Activated CD4-positive, alpha-beta memory T cell treated with anti-CD3 and anti-CD28 coated beads, Interleukin-2, amount 10 ng/mL, durations not matched to agents 7 days and 5 days (primary cell): ENCODE measurements around the gene PLEKHN1. TPM values are rescaled to one million over a fixed set of nuclear protein-coding genes. Genes with fewer than 3 reads are reported as not detected.

Source experiments
- CTCF ChIA-PET: fragments of 350-600 bp; sonication (Branson Sonifier 250); formaldehyde crosslinking; loops from one replicate; lab custom pipeline; 2021; ENCODE audit warnings: antibody characterized with exemption, inconsistent platforms; lab: Charles Lee
- POLR2A ChIA-PET: fragments of 350-600 bp; sonication (Branson Sonifier 250); formaldehyde crosslinking; loops from one replicate; lab custom pipeline; 2021; ENCODE audit warnings: antibody characterized with exemption; lab: Charles Lee
- DNase-seq: peaks from one replicate; pipeline ENCODE4 v3.0.0-alpha.2; 2020
- H3K27ac Mint-ChIP-seq: one replicate; pipeline ENCODE4 v1.8.0; 2021; ENCODE audit warnings: mild to moderate bottlenecking, mixed read lengths
- H3K27me3 Mint-ChIP-seq: one replicate; pipeline ENCODE4 v1.8.0; 2021; ENCODE audit warnings: mixed read lengths
- H3K36me3 Mint-ChIP-seq: one replicate; pipeline ENCODE4 v1.8.0; 2021; ENCODE audit warnings: low read depth, mixed read lengths
- H3K4me1 Mint-ChIP-seq: one replicate; pipeline ENCODE4 v1.8.0; 2021; ENCODE audit warnings: mixed read lengths
- H3K4me3 Mint-ChIP-seq: one replicate; pipeline ENCODE4 v1.8.0; 2021; ENCODE audit warnings: mild to moderate bottlenecking, mixed read lengths
- H3K9me3 Mint-ChIP-seq: one replicate; pipeline ENCODE4 v1.8.0; 2021; ENCODE audit warnings: mixed read lengths
- total RNA-seq, 2 experiments: library from RNA; stranded (reverse); gene quantifications; one replicate each; pipeline ENCODE4 v1.2.3, GENCODE V29; 2021

PLEKHN1 gene
- total RNA-seq, 2 experiments from 2014 or later: 7.6 to 8.2 TPM

GRCh38 chr1:953524-954320 lies 12.6 kb upstream of the PLEKHN1 start:
- ChIA-PET CTCF (no interaction called here), POLR2A (interaction anchor here (0.5 kb wide), 1 partner anchor 59 kb away, joined by 3 read pairs; no protein-coding TSS in a partner anchor)
- Mint-ChIP-seq H3K36me3 (peaks cover 45% of the 10 kb centered on the region), H3K4me3 (no peak overlapping the region), H3K9me3 (no peaks in the 10 kb centered on the region), H3K27ac (no peak overlapping the region), H3K27me3 (no peaks in the 10 kb centered on the region), H3K4me1 (peaks cover 19% of the 10 kb centered on the region)
- DNase-seq: no peak

DNA sequence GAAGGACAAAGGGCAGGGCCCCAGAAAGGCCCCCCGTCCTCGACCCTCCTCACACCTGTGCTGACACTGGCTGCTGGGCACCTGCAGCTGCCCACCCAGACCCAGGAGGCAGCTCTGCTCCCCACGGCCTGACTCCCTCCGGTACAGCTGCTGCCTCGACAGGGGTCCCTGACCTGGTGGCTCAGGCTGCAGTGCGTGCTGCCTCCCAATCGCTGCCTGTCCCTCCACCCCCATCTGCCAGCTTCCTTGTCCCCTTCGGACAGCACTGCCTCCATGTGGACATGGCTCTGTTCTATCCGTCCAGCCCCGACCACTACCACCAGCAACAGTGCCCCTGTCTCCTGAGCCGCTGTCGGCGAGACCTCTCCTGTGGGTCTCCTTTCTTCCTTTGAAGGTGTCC lies 11.4 kb upstream of the PLEKHN1 start:
- ChIA-PET POLR2A (interaction anchor here (0.7 kb wide), 1 partner anchor 166 kb away, joined by 3 read pairs; no protein-coding TSS in a partner anchor), CTCF (no interaction called here)
- H3K36me3 Mint-ChIP-seq: peaks cover 40% of the 10 kb centered on the region
- H3K4me1 Mint-ChIP-seq: peaks cover 23% of the 10 kb centered on the region
- H3K27ac Mint-ChIP-seq: no peak overlapping the region
- no peak for DNase-seq
- H3K9me3 Mint-ChIP-seq: no peaks in the 10 kb centered on the region
- no peak overlapping the region for H3K4me3 Mint-ChIP-seq
- H3K27me3 Mint-ChIP-seq: no peaks in the 10 kb centered on the region

GRCh38 chr1:955474-955873 lies 10.8 kb upstream of the PLEKHN1 start:
- peaks cover 34% of the 10 kb centered on the region for H3K36me3 Mint-ChIP-seq
- H3K9me3 Mint-ChIP-seq: no peaks in the 10 kb centered on the region
- no peaks in the 10 kb centered on the region for H3K27me3 Mint-ChIP-seq
- ChIA-PET CTCF (no interaction called here), POLR2A (no interaction called here)
- no peak overlapping the region for H3K4me3 Mint-ChIP-seq
- peaks cover 25% of the 10 kb centered on the region for H3K4me1 Mint-ChIP-seq
- no peak overlapping the region for H3K27ac Mint-ChIP-seq
- no peak for DNase-seq

DNA sequence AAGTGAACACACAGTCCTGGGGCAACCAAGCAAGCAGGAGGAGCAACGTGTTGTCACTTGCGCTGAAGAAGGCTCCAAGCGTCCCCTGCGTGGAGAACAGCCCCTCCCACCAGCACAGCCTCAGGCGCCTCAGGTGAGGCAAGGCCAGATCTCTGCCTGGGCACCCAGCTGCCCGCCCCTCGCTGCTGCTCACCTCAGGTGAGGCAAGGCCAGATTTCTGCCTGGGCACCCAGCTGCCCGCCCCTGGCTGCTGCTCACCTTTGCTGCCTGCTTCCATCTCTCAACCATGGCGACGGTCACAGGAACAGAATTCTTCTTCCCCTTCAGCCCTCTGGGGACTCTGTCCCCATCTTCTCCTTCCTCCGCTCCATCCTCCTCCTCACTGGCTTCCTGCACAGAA lies 9.6 kb upstream of the PLEKHN1 start:
- Mint-ChIP-seq H3K9me3 (no peaks in the 10 kb centered on the region), H3K36me3 (peaks cover 27% of the 10 kb centered on the region), H3K4me1 (peaks cover 27% of the 10 kb centered on the region), H3K27ac (no peak overlapping the region), H3K4me3 (no peak overlapping the region), H3K27me3 (no peaks in the 10 kb centered on the region)
- ChIA-PET CTCF (no interaction called here), POLR2A (no interaction called here)
- DNase-seq: no peak

- no peaks in the 10 kb centered on the region for H3K27me3 Mint-ChIP-seq
- H3K9me3 Mint-ChIP-seq: no peaks in the 10 kb centered on the region
- H3K4me1 Mint-ChIP-seq: peaks cover 32% of the 10 kb centered on the region
- peak within 1 kb of the TSS; percentile 82 for H3K4me3 Mint-ChIP-seq
- POLR2A ChIA-PET: interaction anchor here (0.8 to 1.5 kb wide), 8 partner anchors 8 to 440 kb away, joined by 3 to 12 read pairs (median 4); partner anchors contain the start of genes AURKAIP1, CCNL2, ISG15 and PLEKHN1
- CTCF ChIA-PET: interaction anchor here (1.3 to 1.4 kb wide), 2 partner anchors 17 to 26 kb away, joined by 4 to 7 read pairs; no protein-coding TSS in a partner anchor
- peak; percentile 96 for DNase-seq
- H3K27ac Mint-ChIP-seq: peak within 1 kb of the TSS; percentile 52
- H3K36me3 Mint-ChIP-seq: peaks cover 25% of the 10 kb centered on the region
Observed at GRCh38 chr1:958823-959730, 7.2 kb upstream of the PLEKHN1 start, which contains the start of gene NOC2L. TSS of gene NOC2L (minus strand) at chr1:959256. CDS start at chr1:959240, 16 bp downstream.

DNA sequence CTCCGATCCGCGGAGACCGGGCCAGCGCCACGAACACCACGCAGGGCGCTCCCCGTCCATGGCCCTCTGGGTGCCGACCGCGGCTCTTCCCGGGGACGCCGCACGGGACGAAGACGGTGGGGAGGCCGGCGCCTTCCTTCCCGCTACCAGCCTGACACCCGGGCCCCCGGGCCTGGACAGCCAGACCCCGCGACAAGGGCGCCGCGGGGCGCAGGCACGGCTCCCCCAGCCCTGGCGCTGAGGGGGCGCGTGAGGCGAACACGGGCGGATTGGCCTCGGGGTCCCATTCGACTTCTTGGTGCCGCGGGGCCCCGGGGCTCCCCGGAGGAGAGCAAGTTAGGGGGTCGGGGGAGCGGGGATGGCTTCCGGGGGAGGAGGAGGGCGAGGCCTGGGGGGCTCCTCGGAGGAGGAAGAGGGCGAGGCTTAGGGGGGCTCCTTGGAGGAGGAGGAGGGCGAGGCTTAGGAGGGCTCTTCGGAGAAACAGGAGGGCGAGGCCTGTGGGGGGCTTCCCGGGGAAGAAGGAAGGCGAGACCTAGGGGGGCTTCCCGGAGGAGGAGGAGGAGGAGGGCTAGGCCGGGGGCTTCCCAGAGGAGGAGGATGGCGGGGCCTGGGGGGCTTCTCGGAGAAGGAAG lies 6.4 kb upstream of the PLEKHN1 start:
- CTCF ChIA-PET: interaction anchor here (1.3 kb wide), 1 partner anchor 16 kb away, joined by 7 read pairs; no protein-coding TSS in a partner anchor
- Mint-ChIP-seq H3K36me3 (peaks cover 25% of the 10 kb centered on the region), H3K9me3 (no peaks in the 10 kb centered on the region), H3K4me1 (peaks cover 32% of the 10 kb centered on the region), H3K4me3 (peak overlapping the region; percentile 82), H3K27me3 (no peaks in the 10 kb centered on the region), H3K27ac (no peak overlapping the region)
- DNase-seq: no peak
- POLR2A ChIA-PET: interaction anchor here (0.8 to 1.5 kb wide), 6 partner anchors 7 to 415 kb away, joined by 3 to 12 read pairs (median 4); partner anchors contain the start of genes AURKAIP1, ISG15 and PLEKHN1

GRCh38 chr1:960363-961131 lies 5.7 kb upstream of the PLEKHN1 start, which contains the start of gene KLHL17:
TSS of gene KLHL17 (plus strand) at chr1:960584. CDS start at chr1:960694, 110 bp downstream.
- Mint-ChIP-seq H3K4me3 (peak within 1 kb of the TSS; percentile 82), H3K9me3 (no peaks in the 10 kb centered on the region), H3K36me3 (peaks cover 24% of the 10 kb centered on the region), H3K27me3 (no peaks in the 10 kb centered on the region), H3K27ac (peak within 1 kb of the TSS; percentile 47), H3K4me1 (peaks cover 36% of the 10 kb centered on the region)
- DNase-seq: peak; percentile 85
- ChIA-PET POLR2A (no interaction called here), CTCF (no interaction called here)

DNA sequence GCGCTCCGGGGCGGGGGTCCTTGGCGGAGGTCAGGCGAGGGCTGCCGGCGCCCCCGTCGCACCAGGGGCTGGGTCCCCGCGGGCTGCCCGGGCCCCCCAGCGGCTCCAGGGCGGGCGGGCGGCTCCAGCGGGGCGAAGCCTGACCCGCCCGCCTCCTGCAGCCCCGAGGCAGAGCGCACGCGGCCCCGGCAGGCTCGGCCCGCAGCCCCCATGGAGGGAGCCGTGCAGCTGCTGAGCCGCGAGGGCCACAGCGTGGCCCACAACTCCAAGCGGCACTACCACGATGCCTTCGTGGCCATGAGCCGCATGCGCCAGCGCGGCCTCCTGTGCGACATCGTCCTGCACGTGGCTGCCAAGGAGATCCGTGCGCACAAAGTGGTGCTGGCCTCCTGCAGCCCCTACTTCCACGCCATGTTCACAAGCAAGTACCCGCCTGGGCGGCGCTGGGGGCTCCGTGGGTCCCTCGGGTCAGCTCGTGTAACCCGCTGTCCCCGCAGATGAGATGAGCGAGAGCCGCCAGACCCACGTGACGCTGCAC lies 5.1 kb upstream of the PLEKHN1 start:
- CTCF ChIA-PET: no interaction called here
- peaks cover 41% of the 10 kb centered on the region for H3K4me1 Mint-ChIP-seq

DNA sequence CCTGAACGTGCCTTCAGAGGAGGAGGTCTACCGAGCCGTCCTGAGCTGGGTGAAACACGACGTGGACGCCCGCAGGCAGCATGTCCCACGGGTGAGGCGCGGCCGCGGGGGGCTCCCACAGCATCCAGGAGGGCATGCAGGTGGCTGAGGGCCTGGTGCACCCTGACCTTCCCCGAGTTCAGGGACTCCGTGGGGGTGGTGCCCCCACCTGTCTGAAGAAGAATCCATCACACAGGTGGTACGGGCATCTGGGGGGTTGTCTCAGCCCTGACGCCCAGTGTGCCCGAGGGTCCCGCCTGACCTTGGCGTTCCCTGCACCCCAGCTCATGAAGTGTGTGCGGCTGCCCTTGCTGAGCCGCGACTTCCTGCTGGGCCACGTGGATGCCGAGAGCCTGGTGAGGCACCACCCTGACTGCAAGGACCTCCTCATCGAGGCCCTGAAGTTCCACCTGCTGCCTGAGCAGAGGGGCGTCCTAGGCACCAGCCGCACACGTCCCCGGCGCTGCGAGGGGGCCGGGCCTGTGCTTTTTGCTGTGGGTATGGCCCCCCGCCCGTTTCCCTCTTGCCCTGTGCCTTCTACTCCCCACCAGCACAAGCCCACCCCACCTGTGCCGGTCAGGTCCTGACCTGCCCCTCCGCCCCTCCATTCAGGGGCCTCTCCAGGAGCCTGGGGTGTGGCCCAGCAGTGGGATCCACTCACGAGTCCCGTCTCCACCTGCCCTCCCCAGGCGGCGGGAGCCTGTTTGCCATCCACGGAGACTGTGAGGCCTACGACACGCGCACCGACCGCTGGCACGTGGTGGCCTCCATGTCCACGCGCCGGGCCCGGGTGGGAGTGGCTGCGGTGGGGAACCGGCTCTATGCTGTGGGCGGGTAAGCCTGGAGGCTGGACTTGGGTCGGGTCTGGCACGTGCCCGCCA lies 3.6 kb upstream of the PLEKHN1 start:
- peaks cover 18% of the 10 kb centered on the region for H3K36me3 Mint-ChIP-seq
- DNase-seq: no peak
- no peak overlapping the region for H3K27ac Mint-ChIP-seq
- H3K4me3 Mint-ChIP-seq: peak overlapping the region; percentile 64
- no peaks in the 10 kb centered on the region for H3K9me3 Mint-ChIP-seq
- CTCF ChIA-PET: interaction anchor here (1.3 kb wide), 1 partner anchor 32 kb away, joined by 3 read pairs; no protein-coding TSS in a partner anchor
- peaks cover 37% of the 10 kb centered on the region for H3K4me1 Mint-ChIP-seq
- no peaks in the 10 kb centered on the region for H3K27me3 Mint-ChIP-seq
- POLR2A ChIA-PET: no interaction called here

More for the DNA sequence above, 5.1 kb upstream of the PLEKHN1 start:
- Mint-ChIP-seq H3K27me3 (no peaks in the 10 kb centered on the region), H3K9me3 (no peaks in the 10 kb centered on the region), H3K4me3 (peak overlapping the region; percentile 64), H3K27ac (no peak overlapping the region), H3K36me3 (peaks cover 25% of the 10 kb centered on the region)
- POLR2A ChIA-PET: no interaction called here
- DNase-seq: no peak

GRCh38 chr1:963301-963651 lies 3.0 kb upstream of the PLEKHN1 start:
- H3K4me1 Mint-ChIP-seq: peaks cover 33% of the 10 kb centered on the region
- DNase-seq: no peak
- H3K4me3 Mint-ChIP-seq: no peak overlapping the region
- peaks cover 16% of the 10 kb centered on the region for H3K36me3 Mint-ChIP-seq
- CTCF ChIA-PET: interaction anchor here (1.3 kb wide), 1 partner anchor 31 kb away, joined by 3 read pairs; no protein-coding TSS in a partner anchor
- no peak overlapping the region for H3K27ac Mint-ChIP-seq
- no peaks in the 10 kb centered on the region for H3K9me3 Mint-ChIP-seq
- H3K27me3 Mint-ChIP-seq: no peaks in the 10 kb centered on the region
- POLR2A ChIA-PET: no interaction called here
